ENCODE data around the gene KRTAP10-1.
"Not testable (repeated sequence)": the region's sequence is repeated elsewhere in the genome, so short reads cannot be mapped to it uniquely, and the experiment has no call there.

KRTAP10-1 gene

GRCh38 chr21:44514746-44515358 is 25.1 kb downstream of the KRTAP10-1 start:
- DNase-seq: peak; percentile 37

- DNase-seq: no peak
Measured at GRCh38 chr21:44514218-44514520, 25.8 kb downstream of the KRTAP10-1 start.

GRCh38 chr21:44513389-44514217 is 26.4 kb downstream of the KRTAP10-1 start:
- no peak for DNase-seq

- no peak for DNase-seq
Measured at GRCh38 chr21:44512496-44513388, 27.3 kb downstream of the KRTAP10-1 start.

GRCh38 chr21:44511938-44512275 is 28.1 kb downstream of the KRTAP10-1 start:
- DNase-seq: no peak

- DNase-seq: no peak
Measured at GRCh38 chr21:44511219-44511937, 28.6 kb downstream of the KRTAP10-1 start.

GRCh38 chr21:44510508-44511218 is 29.3 kb downstream of the KRTAP10-1 start:
- no peak for DNase-seq

GRCh38 chr21:44510109-44510507 is 29.9 kb downstream of the KRTAP10-1 start:
- DNase-seq: no peak

GRCh38 chr21:44509539-44509938 is 30.5 kb downstream of the KRTAP10-1 start:
- no peak for DNase-seq

- DNase-seq: no peak
Measured at GRCh38 chr21:44508711-44509445, 31.1 kb downstream of the KRTAP10-1 start.

GRCh38 chr21:44508426-44508710 is 31.6 kb downstream of the KRTAP10-1 start:
- no peak for DNase-seq

- no peak for DNase-seq
Measured at GRCh38 chr21:44507673-44508425, 32.1 kb downstream of the KRTAP10-1 start.

- DNase-seq: no peak
Measured at GRCh38 chr21:44506279-44507255, 33.4 kb downstream of the KRTAP10-1 start.

GRCh38 chr21:44505673-44506278 is 34.2 kb downstream of the KRTAP10-1 start:
- DNase-seq: no peak

- DNase-seq: peak; percentile 14
Measured at GRCh38 chr21:44503901-44504399, 36.0 kb downstream of the KRTAP10-1 start.

- not testable (repeated sequence) for DNase-seq
Measured at GRCh38 chr21:44503006-44503889, 36.7 kb downstream of the KRTAP10-1 start.

GRCh38 chr21:44502171-44502958 is 37.6 kb downstream of the KRTAP10-1 start:
- DNase-seq: no peak
